GM19438 (cell line): ENCODE data around the gene STK4.

Source experiments
- ATAC-seq: cut with Tn5 transposase; IDR thresholded peaks from one replicate; pipeline ENCODE4 v1.9.1; 2021; ENCODE audit warnings: low read depth; ENCODE audit not compliant: unreplicated experiment

Gene STK4

DNA sequence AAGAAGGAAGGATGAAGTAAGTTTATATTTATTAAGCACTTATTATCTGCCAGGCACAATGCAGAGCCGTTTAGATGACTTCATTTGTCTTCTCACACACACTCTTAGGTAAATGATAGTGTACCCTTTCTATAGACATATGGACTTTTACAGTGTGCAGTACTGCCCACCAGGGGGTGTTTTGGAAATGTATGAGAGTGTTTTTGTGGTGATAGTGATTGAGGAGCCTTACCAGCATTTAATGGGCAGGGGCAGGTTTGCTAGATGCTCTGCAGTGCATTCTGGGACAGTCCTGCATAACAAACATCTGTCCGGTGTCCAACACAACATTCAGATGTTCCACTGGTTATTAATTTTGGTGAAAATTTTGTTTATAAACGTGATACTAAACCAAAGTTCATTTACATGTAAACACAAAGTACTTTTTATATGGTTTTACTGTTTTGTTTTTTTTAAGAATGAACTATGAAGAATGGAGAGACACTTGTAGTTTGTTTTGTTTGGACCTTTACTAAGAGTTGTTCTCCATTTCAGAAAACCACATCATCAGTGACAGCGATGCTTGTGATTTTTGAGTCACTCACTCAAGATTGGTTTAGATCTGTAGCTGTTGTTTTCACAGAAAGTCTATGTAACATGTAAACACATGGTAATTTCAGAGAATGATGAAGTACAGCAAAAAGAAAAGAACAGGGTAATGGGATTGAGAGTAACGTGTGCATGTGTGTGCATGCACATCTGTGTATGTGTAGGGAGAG is 114.7 kb downstream of the STK4 start:
- ATAC-seq = no peak

GRCh38 chr20:45082468-45082867 is 116.2 kb downstream of the STK4 start:
- no peak for ATAC-seq

DNA sequence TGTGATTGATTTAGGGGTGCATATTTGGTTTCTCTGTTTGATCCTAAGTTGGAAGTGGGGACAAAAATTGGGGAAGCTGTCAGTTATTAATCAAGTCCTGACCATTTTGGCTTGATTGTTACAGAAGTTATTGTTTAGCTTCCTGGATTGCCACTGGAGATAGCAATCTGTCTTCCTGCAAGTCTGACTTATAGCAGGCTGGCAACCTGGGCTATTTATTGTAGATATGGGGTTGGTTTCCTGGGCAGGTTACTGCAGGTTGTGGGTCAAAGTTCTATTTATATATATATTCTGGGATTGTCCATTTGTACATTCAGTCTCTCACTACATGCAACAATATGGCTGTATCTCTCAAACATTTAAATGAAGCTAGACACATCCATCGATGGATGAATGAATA is 116.8 kb downstream of the STK4 start:
- no peak for ATAC-seq

DNA sequence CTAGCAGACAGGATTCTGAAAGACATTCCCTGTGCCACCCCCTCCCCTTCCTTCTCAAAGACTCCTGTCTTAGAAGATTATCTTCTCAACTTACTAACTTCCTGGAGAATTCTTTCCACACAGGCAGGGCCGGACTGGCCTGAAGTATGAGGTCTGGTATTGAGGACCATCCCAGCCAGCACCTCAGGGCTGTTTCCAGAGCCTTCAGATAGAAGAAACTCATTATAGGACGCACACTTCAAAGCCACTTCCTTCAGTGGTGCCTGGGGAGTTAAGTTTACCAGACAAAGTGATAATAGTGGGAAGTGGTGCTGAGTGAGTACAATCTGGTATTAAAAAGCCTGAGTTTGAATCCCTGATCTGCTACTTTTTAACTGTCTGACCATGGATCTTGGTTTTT is 119.0 kb downstream of the STK4 start:
- no peak for ATAC-seq

DNA sequence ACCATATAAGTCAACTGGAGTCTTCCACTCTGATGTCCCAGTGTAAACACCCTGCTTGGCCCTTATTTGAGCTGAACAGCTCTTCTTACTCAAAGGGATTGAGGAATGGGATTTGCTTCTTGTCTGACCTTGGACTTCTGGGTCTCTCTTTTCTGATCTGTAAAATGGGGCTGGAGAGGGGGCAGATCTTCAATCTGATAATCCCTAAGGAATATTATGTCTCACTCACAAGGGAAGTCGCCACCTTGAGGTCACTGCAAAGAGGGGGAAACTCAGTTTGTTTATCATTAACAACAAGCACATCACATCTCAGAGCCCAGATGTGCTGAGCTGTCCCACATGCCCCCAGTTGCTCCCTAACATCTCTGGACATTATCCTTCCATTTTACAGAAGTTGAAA is 119.6 kb downstream of the STK4 start:
- no peak for ATAC-seq

- ATAC-seq = no peak
Measured at GRCh38 chr20:45087097-45087790, 120.9 kb downstream of the STK4 start.

GRCh38 chr20:45087814-45088213 is 121.5 kb downstream of the STK4 start:
- no peak for ATAC-seq

- no peak for ATAC-seq
Measured at GRCh38 chr20:45088247-45088646, 121.9 kb downstream of the STK4 start.

GRCh38 chr20:45090481-45090880 is 124.2 kb downstream of the STK4 start:
- ATAC-seq = no peak

- no peak for ATAC-seq
Measured at GRCh38 chr20:45091366-45091765, 125.1 kb downstream of the STK4 start.

GRCh38 chr20:45092898-45093297 is 126.6 kb downstream of the STK4 start:
- no peak for ATAC-seq

DNA sequence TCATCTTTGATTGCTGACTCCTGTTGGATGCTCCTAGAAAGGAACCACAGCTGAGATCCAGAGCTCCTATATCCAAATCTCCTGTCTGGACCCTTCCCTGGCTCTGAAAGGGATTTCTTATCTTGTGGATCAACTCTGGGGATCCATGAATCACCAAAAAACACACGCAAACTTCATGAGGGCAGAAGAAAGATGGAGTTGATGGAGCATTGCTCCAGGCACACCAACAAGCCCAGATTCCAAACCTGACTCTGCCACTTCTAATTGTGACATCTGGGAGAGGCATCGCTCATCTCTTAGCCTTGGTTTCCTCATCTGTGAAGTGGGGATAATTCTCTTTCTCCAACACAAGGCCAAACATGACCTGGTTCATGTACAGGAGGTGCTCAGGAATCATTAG is 127.9 kb downstream of the STK4 start:
- ATAC-seq = no peak

DNA sequence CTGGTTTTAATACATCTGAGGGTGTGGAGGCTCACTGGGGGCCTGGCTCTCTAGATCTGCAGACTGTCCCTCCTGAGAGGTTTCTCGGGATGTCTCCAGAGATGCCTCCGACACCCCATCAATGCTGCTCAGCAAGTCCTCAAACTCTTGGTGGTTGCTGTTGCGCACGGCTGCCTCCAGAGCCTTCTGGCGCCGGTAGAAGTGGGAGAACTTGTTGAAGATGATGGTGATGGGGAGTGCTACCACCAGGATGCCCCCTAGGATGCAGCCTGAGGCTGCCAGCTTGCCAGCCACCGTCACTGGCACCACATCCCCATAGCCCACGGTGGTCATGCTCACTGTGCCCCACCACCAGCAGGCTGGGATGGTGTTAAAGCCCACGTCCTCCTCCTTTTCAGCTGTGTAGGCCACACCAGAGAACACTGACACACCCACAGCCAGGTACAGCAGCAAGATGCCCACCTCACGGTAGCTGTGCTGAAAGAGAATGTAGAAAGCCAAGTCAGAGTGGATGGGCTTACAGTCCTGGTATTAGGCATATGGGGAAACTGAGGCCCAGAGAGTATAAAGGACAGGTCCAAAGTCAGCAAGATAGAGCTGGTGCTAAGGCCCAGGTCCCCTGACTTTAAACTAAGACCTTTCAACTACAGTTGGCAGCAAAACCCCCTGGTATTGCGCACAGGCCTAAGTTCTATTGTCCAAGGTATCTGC is 128.7 kb downstream of the STK4 start:
- ATAC-seq = no peak

- no peak for ATAC-seq
Measured at GRCh38 chr20:45095805-45096238, 129.5 kb downstream of the STK4 start.

- no peak for ATAC-seq
Measured at GRCh38 chr20:45096781-45097180, 130.5 kb downstream of the STK4 start.

DNA sequence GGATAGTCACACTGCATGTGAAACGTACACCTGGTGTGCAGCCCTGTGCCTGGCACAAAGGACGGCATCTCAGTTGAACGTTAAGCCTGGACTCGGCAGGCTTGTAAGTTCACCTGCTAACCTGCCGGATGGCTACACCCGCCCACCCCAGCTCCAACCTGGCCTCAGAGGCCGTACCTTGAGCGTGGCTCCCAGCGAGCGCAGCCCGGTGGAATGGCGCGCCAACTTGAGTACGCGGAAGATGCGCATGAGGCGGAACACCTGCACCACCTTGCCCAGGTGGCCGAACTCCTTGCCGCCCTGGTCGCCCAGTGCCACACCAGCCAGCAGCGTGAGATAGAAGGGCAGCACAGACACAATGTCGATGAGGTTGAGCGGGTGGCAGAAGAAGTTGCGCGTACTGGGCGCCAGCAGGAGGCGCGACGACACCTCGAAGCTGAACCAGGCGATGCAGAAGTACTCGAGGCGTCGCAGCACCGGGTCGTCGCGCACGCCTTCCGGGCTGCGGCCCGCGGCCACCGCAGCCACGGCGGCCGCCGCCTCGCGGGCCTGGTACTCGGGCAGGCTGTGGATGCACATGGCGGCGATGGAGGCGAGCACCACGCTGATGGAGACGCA is 131.3 kb downstream of the STK4 start:
- no peak for ATAC-seq

DNA sequence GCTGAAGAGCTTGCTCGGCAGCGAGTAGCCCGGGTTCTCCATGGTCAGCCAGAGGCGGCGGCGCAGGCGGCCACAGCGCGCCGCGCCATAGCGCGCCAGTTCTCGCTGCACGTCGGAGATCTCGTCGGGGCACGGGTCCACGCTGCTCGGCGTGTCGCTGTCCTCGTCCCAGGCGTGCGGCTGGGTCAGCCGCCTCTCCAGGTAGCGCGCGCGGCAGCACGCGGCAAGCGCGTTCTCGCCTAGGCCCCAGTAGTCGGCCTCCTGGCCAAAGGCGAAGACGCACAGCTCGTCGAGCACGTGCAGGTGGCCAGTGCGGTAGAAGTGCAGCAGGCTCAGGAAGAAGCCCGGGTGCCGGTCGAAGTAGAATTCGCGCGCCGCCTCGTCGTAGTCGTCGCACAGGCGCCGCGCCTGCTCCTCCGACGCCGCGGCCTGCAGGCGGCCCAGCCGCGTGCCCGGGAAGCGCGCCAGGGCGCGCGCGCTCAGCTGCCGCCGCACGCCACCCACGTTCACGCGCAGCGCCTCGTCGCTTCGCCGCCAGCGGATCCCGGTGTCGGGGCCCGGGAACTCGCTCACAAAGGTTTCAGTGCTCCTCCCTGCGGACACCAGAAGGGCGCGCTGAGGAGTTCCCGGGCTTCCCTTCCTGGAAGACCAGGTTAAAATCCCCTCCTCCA is 131.9 kb downstream of the STK4 start:
- no peak for ATAC-seq

DNA sequence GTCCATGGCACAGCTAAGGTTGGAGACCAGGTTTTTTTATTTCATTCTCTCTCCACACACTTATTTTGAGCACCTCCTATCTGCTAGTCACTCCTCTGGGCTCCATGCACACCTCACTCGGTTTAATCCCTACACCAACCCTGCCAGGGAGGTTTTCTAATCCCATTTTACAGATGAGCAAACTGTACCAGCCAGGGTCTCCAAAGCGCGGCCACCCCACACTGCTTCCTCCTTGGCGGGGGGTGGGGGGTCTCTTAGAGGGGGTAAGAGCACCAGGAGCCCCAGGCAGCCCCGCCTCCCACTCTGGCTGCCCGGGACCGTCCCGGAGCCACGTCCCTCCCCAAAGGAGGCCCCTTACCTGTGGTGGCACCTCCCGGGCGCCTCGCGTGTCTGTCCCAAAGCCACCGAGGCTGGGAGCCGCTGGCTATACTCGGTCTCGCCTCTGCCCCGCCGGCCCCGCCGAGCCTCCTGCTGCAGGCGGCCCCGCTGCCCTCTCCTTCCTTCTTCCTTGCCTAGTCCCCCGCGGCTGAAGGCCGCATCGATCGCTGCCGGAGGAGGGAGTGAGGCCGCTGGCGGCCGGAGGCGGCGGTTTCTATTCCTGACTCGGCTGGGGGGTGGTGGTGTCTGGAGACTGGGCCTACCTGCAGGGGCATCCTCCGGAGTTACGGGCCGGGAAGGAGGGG is 134.4 kb downstream of the STK4 start, which contains the start of gene KCNS1:
Gene KCNS1 (minus strand): TSS at position 565 of the 683 bp plus-strand sequence. CDS start 1,891 bp downstream, outside the sequence.
- ATAC-seq = no peak

DNA sequence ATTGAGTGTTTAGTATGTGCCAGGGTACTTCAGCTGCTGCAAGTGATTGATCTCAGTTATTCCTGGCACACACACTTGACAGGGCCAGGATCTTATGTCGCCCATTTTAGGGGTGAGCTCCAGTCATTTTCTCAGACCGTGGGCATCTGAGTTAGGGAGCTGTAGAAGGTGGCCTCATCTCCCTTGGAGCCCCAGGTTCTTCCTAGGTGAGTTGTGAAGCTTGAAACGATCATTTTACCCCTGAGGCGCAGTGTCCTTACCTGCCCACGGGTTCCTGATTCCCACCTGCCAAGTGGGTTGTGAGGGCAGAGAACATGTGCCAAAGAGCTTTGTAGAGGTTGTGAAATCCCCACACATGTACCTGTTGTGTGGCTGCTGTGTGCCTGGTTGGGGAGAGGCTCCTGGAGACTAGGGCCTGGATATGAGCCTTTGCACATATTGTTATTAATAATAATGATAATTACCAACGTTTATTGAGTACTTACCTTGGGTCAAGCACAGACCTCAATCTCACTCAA is 135.1 kb downstream of the STK4 start:
- no peak for ATAC-seq

- no peak for ATAC-seq
Measured at GRCh38 chr20:45103072-45103471, 136.8 kb downstream of the STK4 start.
